CD4-positive, alpha-beta T cell treated with Interleukin-15 for 1 hour (primary cell): ENCODE measurements around the gene TAS2R30.
"Not testable (repeated sequence)": the region's sequence is repeated elsewhere in the genome, so short reads cannot be mapped to it uniquely, and the experiment has no call there.

Experiments used
- DNase-seq: peaks from one replicate; pipeline ENCODE4 v3.0.0-alpha.2; 2020

The TAS2R30 gene

GRCh38 chr12:11111213-11111612 is 23.2 kb downstream of the TAS2R30 start:
- not testable (repeated sequence) for DNase-seq

GRCh38 chr12:11108862-11109261 is 25.6 kb downstream of the TAS2R30 start:
- DNase-seq: no peak

- no peak for DNase-seq
Observed at GRCh38 chr12:11107719-11108118, 26.7 kb downstream of the TAS2R30 start.

- no peak for DNase-seq
Observed at GRCh38 chr12:11106288-11106687, 28.2 kb downstream of the TAS2R30 start.

GRCh38 chr12:11105546-11105945 is 28.9 kb downstream of the TAS2R30 start:
- DNase-seq: no peak

- not testable (repeated sequence) for DNase-seq
Observed at GRCh38 chr12:11094910-11095309, 39.5 kb downstream of the TAS2R30 start.

- no peak for DNase-seq
Observed at GRCh38 chr12:11092128-11092527, 42.3 kb downstream of the TAS2R30 start, which contains the start of gene TAS2R43. TSS of gene TAS2R43 (minus strand) at chr12:11092313. CDS start at chr12:11092229, 84 bp downstream.

GRCh38 chr12:11089246-11089645 is 45.2 kb downstream of the TAS2R30 start:
- DNase-seq: no peak

GRCh38 chr12:11085419-11085818 is 49.0 kb downstream of the TAS2R30 start:
- no peak for DNase-seq
